ENCODE measurements around the gene CDC42BPA. TPM values are rescaled to one million over a fixed set of nuclear protein-coding genes. Genes with fewer than 3 reads are reported as not detected.
A peak's percentile ranks its signal among the peaks of the same experiment; 100 is the strongest.

The CDC42BPA gene
- total and polyA plus RNA-seq, 9 of the 15 experiments (the other 6 are each of a cell fraction or from before 2014, with no cell fraction given): 8.0 to 77.5 (median 52.1) TPM

DNA sequence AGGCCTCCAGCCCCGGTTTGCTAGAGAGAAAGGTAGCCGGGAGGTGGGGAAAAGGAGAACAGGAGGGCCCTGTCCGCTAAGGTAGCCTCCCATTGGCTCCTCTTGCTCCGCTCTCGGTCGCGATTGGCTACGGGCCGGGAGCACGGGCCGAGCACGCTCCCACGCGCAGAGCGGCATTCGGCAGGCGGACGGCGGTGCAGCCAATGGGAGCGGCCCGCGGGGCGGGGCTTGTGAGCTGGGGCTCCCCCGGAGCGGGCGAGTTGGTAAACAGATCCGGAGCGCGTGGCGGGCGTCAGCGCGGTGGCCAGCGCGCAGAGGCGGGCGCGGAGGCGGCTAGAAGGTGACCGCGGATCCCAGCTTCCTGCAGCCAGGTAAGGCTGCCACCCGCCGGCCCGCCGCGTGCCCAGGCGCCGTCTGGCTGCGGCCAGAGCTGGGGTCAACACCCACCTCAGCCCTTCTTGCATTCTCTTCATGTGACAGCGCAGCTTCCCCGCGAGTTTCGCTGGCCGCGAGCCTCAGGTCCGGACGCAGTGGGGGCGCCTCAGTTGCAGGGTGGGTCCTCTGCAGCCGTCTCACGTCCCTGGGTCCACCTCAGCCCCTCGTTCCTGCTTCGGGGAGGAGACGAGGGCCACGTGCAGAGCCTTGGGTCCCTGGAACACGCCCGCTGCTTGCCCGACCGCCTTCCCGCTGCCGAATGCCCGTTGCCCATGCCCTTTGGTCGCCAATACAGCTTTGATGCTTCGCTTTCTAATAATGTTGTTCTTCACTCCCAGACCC is 378.1 kb downstream of the CDC42BPA start, which contains the start of gene COQ8A (continued):
- TF ChIP-seq MAZ (CRISPR knock-in tag; conservative IDR thresholded peaks at IDR 0.05 in 1 of 2, IDR thresholded peaks at IDR 0.05 in 1 of 2): peak; percentile 85 to 93
- TF ChIP-seq ZFPM2 (CRISPR knock-in tag; IDR thresholded peaks at IDR 0.05): 0 out of 2 replicates have a peak, but pooled peaks have one; percentile 56
- TF ChIP-seq NR2C1 (IDR thresholded peaks at IDR 0.05): no peak
- peak; percentile 21; the same call in 1 of the 2 replicates for TF ChIP-seq NR2C1 (tag; IDR thresholded peaks at IDR 0.05)
- peak; percentile 88 for TF ChIP-seq ZNF511 (CRISPR knock-in tag; IDR thresholded peaks at IDR 0.05)
- TF ChIP-seq ETS1 (conservative IDR thresholded peaks at IDR 0.05; ENCODE audit: control insufficient read depth, low read depth, low read length): peak; percentile 74
- peak; percentile 93 for TF ChIP-seq SP1 (CRISPR knock-in tag; IDR thresholded peaks at IDR 0.05)
- TF ChIP-seq U2AF1 (optimal IDR thresholded peaks at IDR 0.05; ENCODE audit: low read depth, low read length): peak; percentile 89
- TF ChIP-seq ARID4B (CRISPR knock-in tag; IDR thresholded peaks at IDR 0.05): peak; percentile 94
- peak; percentile 96 for TF ChIP-seq RB1 (IDR thresholded peaks at IDR 0.05; ENCODE audit: low read depth)
- TF ChIP-seq MTA3 (IDR thresholded peaks at IDR 0.05; ENCODE audit: borderline replicate concordance): peak; percentile 70; the same call in 1 of the 2 replicates
- 0 out of 2 replicates have a peak, but pooled peaks have one; percentile 6 for TF ChIP-seq ETV1 (tag; conservative IDR thresholded peaks at IDR 0.05; ENCODE audit: low read depth)
- no peak for TF ChIP-seq LARP7 (IDR thresholded peaks at IDR 0.05)
- TF ChIP-seq, protein P1, sequence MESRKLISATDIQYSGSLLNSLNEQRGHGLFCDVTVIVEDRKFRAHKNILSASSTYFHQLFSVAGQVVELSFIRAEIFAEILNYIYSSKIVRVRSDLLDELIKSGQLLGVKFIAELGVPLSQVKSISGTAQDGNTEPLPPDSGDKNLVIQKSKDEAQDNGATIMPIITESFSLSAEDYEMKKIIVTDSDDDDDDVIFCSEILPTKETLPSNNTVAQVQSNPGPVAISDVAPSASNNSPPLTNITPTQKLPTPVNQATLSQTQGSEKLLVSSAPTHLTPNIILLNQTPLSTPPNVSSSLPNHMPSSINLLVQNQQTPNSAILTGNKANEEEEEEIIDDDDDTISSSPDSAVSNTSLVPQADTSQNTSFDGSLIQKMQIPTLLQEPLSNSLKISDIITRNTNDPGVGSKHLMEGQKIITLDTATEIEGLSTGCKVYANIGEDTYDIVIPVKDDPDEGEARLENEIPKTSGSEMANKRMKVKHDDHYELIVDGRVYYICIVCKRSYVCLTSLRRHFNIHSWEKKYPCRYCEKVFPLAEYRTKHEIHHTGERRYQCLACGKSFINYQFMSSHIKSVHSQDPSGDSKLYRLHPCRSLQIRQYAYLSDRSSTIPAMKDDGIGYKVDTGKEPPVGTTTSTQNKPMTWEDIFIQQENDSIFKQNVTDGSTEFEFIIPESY (CRISPR knock-in tag; IDR thresholded peaks at IDR 0.05): peak; percentile 73
- TF ChIP-seq, protein P2, sequence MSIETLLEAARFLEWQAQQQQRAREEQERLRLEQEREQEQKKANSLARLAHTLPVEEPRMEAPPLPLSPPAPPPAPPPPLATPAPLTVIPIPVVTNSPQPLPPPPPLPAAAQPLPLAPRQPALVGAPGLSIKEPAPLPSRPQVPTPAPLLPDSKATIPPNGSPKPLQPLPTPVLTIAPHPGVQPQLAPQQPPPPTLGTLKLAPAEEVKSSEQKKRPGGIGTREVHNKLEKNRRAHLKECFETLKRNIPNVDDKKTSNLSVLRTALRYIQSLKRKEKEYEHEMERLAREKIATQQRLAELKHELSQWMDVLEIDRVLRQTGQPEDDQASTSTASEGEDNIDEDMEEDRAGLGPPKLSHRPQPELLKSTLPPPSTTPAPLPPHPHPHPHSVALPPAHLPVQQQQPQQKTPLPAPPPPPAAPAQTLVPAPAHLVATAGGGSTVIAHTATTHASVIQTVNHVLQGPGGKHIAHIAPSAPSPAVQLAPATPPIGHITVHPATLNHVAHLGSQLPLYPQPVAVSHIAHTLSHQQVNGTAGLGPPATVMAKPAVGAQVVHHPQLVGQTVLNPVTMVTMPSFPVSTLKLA (conservative IDR thresholded peaks at IDR 0.05): peak; percentile 99 to 100
- TF ChIP-seq NONO (IDR thresholded peaks at IDR 0.05; ENCODE audit: low read depth in 2 of 2, low read length in 1 of 2): peak in 1 of 2 experiments; percentile 63; a peak in 1 of 4 replicates
- TF ChIP-seq ZNF766 (CRISPR knock-in tag; conservative IDR thresholded peaks at IDR 0.05): no peak
